Stimulated activated CD8-positive, alpha-beta memory T cell treated with anti-CD3 and anti-CD28 coated beads, Interleukin-4, amount 100 ng/mL, for 24 hours (primary cell): ENCODE measurements around the gene CRIP1.
A peak's percentile ranks its signal among the peaks of the same experiment; 100 is the strongest.

Source experiments
- DNase-seq: peaks from one replicate; pipeline ENCODE4 v3.0.0-alpha.2; 2020; ENCODE audit warnings: low read depth

The CRIP1 gene

GRCh38 chr14:105470350-105471296 is 16.1 kb upstream of the CRIP1 start:
- no peak for DNase-seq

- DNase-seq, result no peak
Observed at GRCh38 chr14:105471297-105471821, 15.3 kb upstream of the CRIP1 start.

GRCh38 chr14:105471823-105472485 is 14.7 kb upstream of the CRIP1 start:
- no peak for DNase-seq

GRCh38 chr14:105472486-105472991 is 14.1 kb upstream of the CRIP1 start:
- no peak for DNase-seq

GRCh38 chr14:105473033-105473676 is 13.5 kb upstream of the CRIP1 start:
- no peak for DNase-seq

- DNase-seq, result peak; percentile 49
Observed at GRCh38 chr14:105473677-105474482, 12.8 kb upstream of the CRIP1 start.

- DNase-seq, result no peak
Observed at GRCh38 chr14:105474483-105475268, 12.0 kb upstream of the CRIP1 start, which contains the start of gene CRIP2. Gene CRIP2 (plus strand): TSS chr14:105474821. CDS start chr14:105474863, 42 bp downstream.

GRCh38 chr14:105475269-105476096 is 11.2 kb upstream of the CRIP1 start:
- no peak for DNase-seq

GRCh38 chr14:105476097-105476830 is 10.4 kb upstream of the CRIP1 start:
- DNase-seq, result no peak

- DNase-seq, result no peak
Observed at GRCh38 chr14:105476831-105477659, 9.6 kb upstream of the CRIP1 start.

- no peak for DNase-seq
Observed at GRCh38 chr14:105477660-105478397, 8.9 kb upstream of the CRIP1 start.

GRCh38 chr14:105478398-105479251 is 8.1 kb upstream of the CRIP1 start:
- no peak for DNase-seq

GRCh38 chr14:105479431-105480158 is 7.1 kb upstream of the CRIP1 start:
- DNase-seq, result no peak

- no peak for DNase-seq
Observed at GRCh38 chr14:105480199-105480746, 6.4 kb upstream of the CRIP1 start.
